Transverse colon (tissue), 4 donors: ENCODE results near the gene DLG2.

Experiments
- CTCF ChIP-seq, 5 experiments: fragments of 200-600 bp in 3 of 5; fragments of 450-650 bp in 2 of 5; sonication (generic) in 3 of 5; IDR thresholded peaks; 1 replicate in 2 of 5; 2 replicates in 3 of 5; pipeline ENCODE4 v1.5.1; 2016 to 2017; ENCODE audit warnings: antibody characterized with exemption in 5 of 5, inconsistent platforms in 3 of 5, mild to moderate bottlenecking in 2 of 5, moderate library complexity in 1 of 5
- POLR2A ChIP-seq: fragments of 450-650 bp; IDR thresholded peaks from one replicate; pipeline ENCODE4 v1.6.1; 2016; ENCODE audit warnings: antibody characterized with exemption, mild to moderate bottlenecking, moderate library complexity
- POLR2AphosphoS5 ChIP-seq, 3 donors: sonication (generic); formaldehyde crosslinking; IDR thresholded peaks; one replicate each; pipeline ENCODE4 v1.6.1; 2016; ENCODE audit warnings: antibody characterized with exemption in 3 of 3

- no peak for TF ChIP-seq CTCF (IDR thresholded peaks at IDR 0.05)
- TF ChIP-seq POLR2AphosphoS5 (IDR thresholded peaks at IDR 0.05) = no peak
- TF ChIP-seq POLR2A = no peak
Measured at GRCh38 chr11:84270466-84270865, 1356.7 kb downstream of the DLG2 start.
